Activated naive CD8-positive, alpha-beta T cell treated with anti-CD3 and anti-CD28 coated beads, Interleukin-2, amount 10 ng/mL, durations not matched to agents 7 days and 5 days (primary cell): ENCODE results near the gene MRPS27. TPM values are rescaled to one million over a fixed set of nuclear protein-coding genes. Genes with fewer than 3 reads are reported as not detected.
A peak's percentile ranks its signal among the peaks of the same experiment; 100 is the strongest.
"Not testable (repeated sequence)": the region's sequence is repeated elsewhere in the genome, so short reads cannot be mapped to it uniquely, and the experiment has no call there.

Source experiments
- ATAC-seq: fragments of 150-1000 bp; cut with Tn5 transposase; one replicate; pipeline ENCODE4 v1.10.0; 2021; ENCODE audit warnings: low read depth, moderate library complexity
- POLR2A ChIA-PET: fragments of 350-600 bp; sonication (Branson Sonifier 250); formaldehyde crosslinking; loops from one replicate; lab custom pipeline; 2021; ENCODE audit warnings: antibody characterized with exemption; lab: Charles Lee
- DNase-seq: peaks from one replicate; pipeline ENCODE4 v3.0.0; 2021
- H3K27ac Mint-ChIP-seq: one replicate; pipeline ENCODE4 v1.8.0; 2022; ENCODE audit warnings: mild to moderate bottlenecking, mixed read lengths
- H3K27me3 Mint-ChIP-seq: one replicate; pipeline ENCODE4 v1.8.0; 2022; ENCODE audit warnings: mild to moderate bottlenecking, moderate library complexity, mixed read lengths
- H3K36me3 Mint-ChIP-seq: one replicate; pipeline ENCODE4 v1.8.0; 2021; ENCODE audit warnings: mild to moderate bottlenecking, mixed read lengths
- H3K4me1 Mint-ChIP-seq: one replicate; pipeline ENCODE4 v1.8.0; 2021; ENCODE audit warnings: mixed read lengths
- H3K4me3 Mint-ChIP-seq: one replicate; pipeline ENCODE4 v1.8.0; 2022; ENCODE audit warnings: mild to moderate bottlenecking, moderate library complexity, mixed read lengths
- H3K9me3 Mint-ChIP-seq: one replicate; pipeline ENCODE4 v1.8.0; 2021; ENCODE audit warnings: mixed read lengths
- total RNA-seq, 2 experiments: library from RNA; stranded (reverse); gene quantifications; one replicate each; pipeline ENCODE4 v1.2.3, GENCODE V29; 2021

Gene MRPS27
- total RNA-seq, 2 experiments from 2014 or later = 39.0 to 43.8 TPM

DNA sequence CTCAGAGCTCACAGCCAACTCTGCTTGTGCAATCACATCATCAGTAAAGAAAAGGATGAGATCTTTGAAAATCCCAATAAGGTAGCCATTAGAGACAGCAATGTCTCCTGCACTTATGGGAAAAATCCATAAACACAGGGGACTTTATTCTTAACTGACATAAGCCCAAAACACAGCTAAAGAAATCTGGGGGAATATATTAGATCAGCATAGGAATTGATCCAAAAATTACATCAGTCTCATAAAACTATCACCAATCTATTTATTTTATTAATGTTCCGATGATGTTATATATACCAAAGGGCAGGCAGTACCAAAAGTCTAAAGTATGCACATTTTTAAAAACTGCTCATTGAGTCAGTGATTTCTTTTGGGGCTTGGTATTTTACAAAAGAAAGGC is 6.9 kb downstream of the MRPS27 start:
- Mint-ChIP-seq H3K4me1 (peaks cover 20% of the 10 kb centered on the region), H3K9me3 (no peaks in the 10 kb centered on the region), H3K36me3 (peaks cover 12% of the 10 kb centered on the region), H3K27ac (no peak overlapping the region), H3K4me3 (no peak overlapping the region), H3K27me3 (no peaks in the 10 kb centered on the region)
- POLR2A ChIA-PET = no interaction called here
- DNase-seq (no peak), ATAC-seq (no peak)

DNA sequence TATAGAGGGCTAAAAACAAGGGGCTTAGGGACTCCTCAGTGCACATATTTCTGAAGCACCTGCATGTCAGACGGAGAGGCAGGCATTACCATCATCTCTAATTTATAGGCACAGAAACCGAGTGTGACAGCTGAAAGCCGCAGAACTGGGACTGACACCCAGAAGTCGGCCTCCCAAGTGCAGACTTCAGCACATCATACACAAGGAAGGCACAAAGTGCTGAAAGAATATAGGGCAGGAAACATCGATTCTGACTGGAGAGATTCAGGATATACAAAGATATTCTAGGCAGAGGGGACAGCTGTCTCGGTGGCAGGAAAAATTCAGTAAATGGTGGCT is 11.2 kb downstream of the MRPS27 start:
- Mint-ChIP-seq H3K27me3 (no peaks in the 10 kb centered on the region), H3K27ac (peak overlapping the region; percentile 90), H3K36me3 (peaks cover 9% of the 10 kb centered on the region), H3K9me3 (no peaks in the 10 kb centered on the region), H3K4me3 (peak overlapping the region; percentile 80), H3K4me1 (peaks cover 26% of the 10 kb centered on the region)
- POLR2A ChIA-PET = interaction anchor here (3.8 kb wide), 1 partner anchor 11 kb away, joined by 52 read pairs; the partner anchor contains the start of genes MRPS27 and PTCD2
- no peak for DNase-seq
- ATAC-seq = no peak

- Mint-ChIP-seq H3K27me3 (no peaks in the 10 kb centered on the region), H3K4me1 (peaks cover 24% of the 10 kb centered on the region), H3K36me3 (peaks cover 7% of the 10 kb centered on the region), H3K9me3 (no peaks in the 10 kb centered on the region), H3K27ac (peak overlapping the region; percentile 90), H3K4me3 (peak overlapping the region; percentile 80)
- DNase-seq (peak; percentile 96), ATAC-seq (peak; percentile 97)
- POLR2A ChIA-PET = interaction anchor here (0.6 to 3.8 kb wide), 3 partner anchors 11 to 74 kb away, joined by 3 to 52 read pairs (median 3); partner anchors contain the start of genes MRPS27 and PTCD2
Observed at GRCh38 chr5:72307968-72308852, 11.8 kb downstream of the MRPS27 start.

DNA sequence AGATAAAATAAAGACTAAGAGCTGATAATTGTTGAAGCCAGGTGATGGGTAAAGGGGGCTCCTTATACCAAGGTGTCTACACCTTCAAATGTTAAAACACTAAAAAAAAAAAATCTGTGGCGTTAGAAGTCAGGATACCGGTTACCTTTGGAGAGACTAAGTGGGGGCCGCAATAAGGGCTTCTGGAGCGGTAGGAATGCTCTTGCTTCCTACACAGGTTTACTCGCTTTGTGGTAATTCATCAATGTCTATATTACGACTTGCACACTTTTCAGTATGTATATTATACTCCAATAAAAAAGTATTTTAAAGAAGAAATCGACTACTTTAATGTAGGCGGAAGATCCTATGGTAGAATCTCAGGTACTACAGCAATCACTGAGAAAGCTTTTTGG is 12.5 kb downstream of the MRPS27 start:
- Mint-ChIP-seq H3K9me3 (no peaks in the 10 kb centered on the region), H3K27me3 (no peaks in the 10 kb centered on the region), H3K4me3 (peak overlapping the region; percentile 80), H3K36me3 (peaks cover 6% of the 10 kb centered on the region), H3K27ac (peak overlapping the region; percentile 90), H3K4me1 (peaks cover 21% of the 10 kb centered on the region)
- ATAC-seq (no peak), DNase-seq (no peak)
- POLR2A ChIA-PET = interaction anchor here (0.6 to 3.8 kb wide), 4 partner anchors 12 to 508 kb away, joined by 3 to 52 read pairs (median 3); partner anchors contain the start of genes MRPS27 and PTCD2

DNA sequence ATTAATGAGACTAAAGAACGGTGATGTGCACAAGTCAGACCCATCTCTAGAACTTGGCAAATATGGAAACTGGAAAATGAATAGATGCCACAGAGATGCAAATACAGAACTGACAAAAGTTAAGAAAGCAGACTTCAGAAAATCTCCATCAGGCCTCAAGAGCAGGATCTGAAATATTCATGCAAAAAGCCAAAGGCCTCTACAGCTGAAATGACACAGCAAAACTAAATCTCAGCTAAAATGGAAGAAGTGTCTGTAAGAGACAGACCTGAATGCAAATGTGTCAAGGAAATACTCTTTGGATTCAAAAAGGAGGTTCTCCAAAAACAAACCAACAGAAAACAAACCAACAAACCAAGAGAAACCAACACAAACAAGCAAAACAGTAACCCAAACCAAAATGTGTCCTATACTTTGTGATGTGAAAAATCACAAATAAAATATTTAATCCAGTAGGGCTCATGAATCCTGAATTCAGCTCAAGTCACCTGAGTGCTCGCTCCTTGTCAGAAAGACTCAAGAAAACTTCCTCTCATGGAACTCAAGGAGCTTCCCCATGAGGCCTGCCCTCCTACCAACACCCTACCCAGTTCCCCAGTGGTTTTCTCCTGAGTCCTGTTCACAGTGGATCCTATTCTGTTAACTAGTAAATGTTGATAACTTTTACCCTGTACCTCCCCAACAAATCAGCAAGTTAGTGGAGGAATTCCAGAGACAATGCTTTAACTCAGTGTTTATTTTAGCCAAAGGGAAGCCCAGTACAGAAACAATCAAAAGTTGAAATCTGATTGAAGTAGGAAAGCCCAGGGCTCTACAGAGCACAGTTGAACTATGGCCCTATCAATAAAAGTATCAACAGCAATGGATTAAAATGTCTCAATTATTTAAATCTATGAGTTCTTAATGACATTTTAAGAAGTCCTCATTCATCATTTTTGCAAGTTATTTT is 14.6 kb downstream of the MRPS27 start:
- Mint-ChIP-seq H3K4me1 (peaks cover 25% of the 10 kb centered on the region), H3K4me3 (no peak overlapping the region), H3K9me3 (no peaks in the 10 kb centered on the region), H3K36me3 (peaks cover 10% of the 10 kb centered on the region), H3K27ac (no peak overlapping the region), H3K27me3 (no peaks in the 10 kb centered on the region)
- ATAC-seq (no peak), DNase-seq (no peak)
- POLR2A ChIA-PET = interaction anchor here (2.6 kb wide), 1 partner anchor 14 kb away, joined by 13 read pairs; the partner anchor contains the start of genes MRPS27 and PTCD2

DNA sequence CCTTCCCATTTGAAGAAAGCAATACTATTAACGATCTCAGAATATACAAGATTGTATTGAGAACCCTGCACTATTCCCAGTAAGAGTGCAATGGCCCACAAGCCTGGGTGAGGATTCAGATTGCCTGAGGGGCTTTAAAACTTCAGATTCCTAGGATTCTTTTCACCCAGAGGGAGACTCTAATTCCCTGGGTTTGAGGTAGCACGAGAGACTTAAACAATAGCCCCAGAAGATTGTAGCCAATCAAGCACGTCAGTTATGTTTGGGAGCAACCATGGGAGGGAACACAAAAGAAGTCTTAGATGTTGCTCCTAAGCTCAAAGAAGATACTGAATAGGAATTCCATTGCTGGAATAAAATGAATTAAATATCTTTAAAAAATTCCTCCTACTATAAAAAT is 17.9 kb downstream of the MRPS27 start:
- DNase-seq = no peak
- Mint-ChIP-seq H3K9me3 (no peaks in the 10 kb centered on the region), H3K36me3 (peaks cover 21% of the 10 kb centered on the region), H3K27me3 (no peaks in the 10 kb centered on the region), H3K4me1 (peaks cover 28% of the 10 kb centered on the region), H3K4me3 (no peak overlapping the region), H3K27ac (no peak overlapping the region)
- ATAC-seq = no peak
- POLR2A ChIA-PET = no interaction called here

DNA sequence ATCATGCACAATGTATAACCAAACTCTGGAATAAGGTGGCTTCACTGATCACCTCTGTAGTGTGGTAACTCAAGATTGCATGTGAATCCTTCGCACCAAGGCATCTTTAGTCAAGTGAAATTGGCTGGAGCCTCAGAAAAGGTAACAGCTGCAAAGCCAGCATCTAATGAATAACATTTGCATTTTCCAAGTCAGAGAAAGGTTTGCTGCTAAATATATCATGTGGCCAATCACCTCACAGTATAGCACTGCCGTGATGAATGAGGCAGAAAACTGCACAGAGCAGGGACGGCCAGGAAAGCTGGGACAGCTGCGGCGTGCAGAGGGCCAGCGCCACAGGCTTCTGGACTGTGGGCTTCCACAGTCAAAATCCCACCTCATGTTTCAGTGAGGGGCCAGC is 18.5 kb downstream of the MRPS27 start:
- POLR2A ChIA-PET = no interaction called here
- H3K9me3 Mint-ChIP-seq = no peaks in the 10 kb centered on the region
- peaks cover 28% of the 10 kb centered on the region for H3K4me1 Mint-ChIP-seq
- no peak for ATAC-seq
- H3K4me3 Mint-ChIP-seq = no peak overlapping the region
- DNase-seq = no peak
- H3K36me3 Mint-ChIP-seq = peaks cover 21% of the 10 kb centered on the region
- H3K27me3 Mint-ChIP-seq = no peaks in the 10 kb centered on the region
- no peak overlapping the region for H3K27ac Mint-ChIP-seq

DNA sequence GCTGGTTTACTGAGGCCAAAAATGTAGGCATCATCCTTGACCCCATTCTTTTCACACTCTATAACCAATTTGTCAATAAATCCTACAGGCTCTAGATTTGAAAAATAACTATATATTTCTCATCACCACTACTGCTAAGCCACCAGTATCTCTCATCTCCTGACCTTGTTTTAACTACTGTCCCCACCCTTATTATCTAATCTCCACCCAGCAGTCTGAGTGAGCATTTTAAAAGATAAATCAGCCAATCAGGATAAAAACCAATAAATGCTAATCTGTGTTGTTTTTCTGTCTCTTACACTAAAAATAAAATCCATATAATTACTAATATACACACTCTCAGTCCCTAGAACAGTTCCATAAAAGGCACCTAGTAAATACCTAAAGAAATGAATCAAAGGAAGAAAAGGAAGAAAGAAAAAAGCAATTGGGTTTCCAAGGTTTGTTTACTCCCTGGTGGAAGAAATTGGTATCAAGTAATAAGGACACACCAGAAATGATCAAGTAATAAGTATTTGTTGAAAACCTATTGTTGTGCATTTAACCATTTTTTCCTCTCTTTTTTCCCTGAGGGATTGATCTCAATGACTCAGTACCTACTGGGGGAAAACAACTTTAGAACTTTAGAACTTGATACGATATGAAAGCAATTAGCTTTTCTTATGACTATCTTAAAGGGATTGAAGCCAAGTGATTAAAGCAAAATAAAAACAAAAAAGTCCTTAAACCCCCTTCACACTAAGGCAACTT is 19.3 kb downstream of the MRPS27 start:
- peaks cover 23% of the 10 kb centered on the region for H3K36me3 Mint-ChIP-seq
- no peaks in the 10 kb centered on the region for H3K9me3 Mint-ChIP-seq
- H3K27ac Mint-ChIP-seq = no peak overlapping the region
- DNase-seq (no peak), ATAC-seq (no peak)
- H3K4me1 Mint-ChIP-seq = peaks cover 27% of the 10 kb centered on the region
- no peaks in the 10 kb centered on the region for H3K27me3 Mint-ChIP-seq
- POLR2A ChIA-PET = no interaction called here
- no peak overlapping the region for H3K4me3 Mint-ChIP-seq

- no peaks in the 10 kb centered on the region for H3K9me3 Mint-ChIP-seq
- DNase-seq (no peak), ATAC-seq (no peak)
- H3K27ac Mint-ChIP-seq = no peak overlapping the region
- H3K27me3 Mint-ChIP-seq = no peaks in the 10 kb centered on the region
- H3K4me1 Mint-ChIP-seq = peaks cover 16% of the 10 kb centered on the region
- POLR2A ChIA-PET = no interaction called here
- no peak overlapping the region for H3K4me3 Mint-ChIP-seq
- peaks cover 27% of the 10 kb centered on the region for H3K36me3 Mint-ChIP-seq
Observed at GRCh38 chr5:72298711-72299110, 21.3 kb downstream of the MRPS27 start.

- Mint-ChIP-seq H3K36me3 (peaks cover 29% of the 10 kb centered on the region), H3K4me1 (peaks cover 16% of the 10 kb centered on the region)
- not testable (repeated sequence) for H3K27me3 Mint-ChIP-seq, H3K9me3 Mint-ChIP-seq, H3K4me3 Mint-ChIP-seq, DNase-seq, H3K27ac Mint-ChIP-seq, ATAC-seq
- POLR2A ChIA-PET = interaction anchor here (0.9 kb wide), 1 partner anchor 22 kb away, joined by 4 read pairs; the partner anchor contains the start of genes MRPS27 and PTCD2
Observed at GRCh38 chr5:72298136-72298535, 21.9 kb downstream of the MRPS27 start.

- H3K27ac Mint-ChIP-seq = no peak overlapping the region
- H3K4me1 Mint-ChIP-seq = peaks cover 14% of the 10 kb centered on the region
- H3K9me3 Mint-ChIP-seq = no peaks in the 10 kb centered on the region
- no peak overlapping the region for H3K4me3 Mint-ChIP-seq
- H3K27me3 Mint-ChIP-seq = no peaks in the 10 kb centered on the region
- no peak for DNase-seq
- POLR2A ChIA-PET = no interaction called here
- H3K36me3 Mint-ChIP-seq = peaks cover 28% of the 10 kb centered on the region
- ATAC-seq = no peak
Observed at GRCh38 chr5:72296256-72296655, 23.8 kb downstream of the MRPS27 start.

DNA sequence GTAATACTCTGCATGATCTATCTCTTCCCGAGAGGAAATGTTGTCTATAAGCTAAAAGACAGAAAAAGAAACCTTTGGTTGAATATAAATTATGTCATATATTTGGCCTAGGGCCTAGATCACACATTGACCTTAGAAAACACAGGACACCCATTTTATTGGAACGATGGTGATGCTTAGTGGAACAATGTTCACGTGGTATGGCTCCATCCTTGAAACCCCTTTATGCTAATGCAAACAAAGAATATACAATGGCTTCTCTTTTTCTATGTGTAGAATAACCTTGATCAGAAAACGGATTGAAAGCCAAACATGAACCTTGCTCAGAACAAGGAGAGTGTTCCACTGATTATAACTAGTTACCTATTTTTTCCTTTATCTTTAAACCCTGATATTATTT is 24.5 kb downstream of the MRPS27 start:
- Mint-ChIP-seq H3K4me3 (no peak overlapping the region), H3K36me3 (peaks cover 26% of the 10 kb centered on the region), H3K27ac (no peak overlapping the region), H3K9me3 (no peaks in the 10 kb centered on the region), H3K4me1 (peaks cover 13% of the 10 kb centered on the region), H3K27me3 (no peaks in the 10 kb centered on the region)
- POLR2A ChIA-PET = no interaction called here
- DNase-seq = no peak
- ATAC-seq = no peak
